Transverse colon (tissue), 4 donors: ENCODE results near the gene RAP1GAP2. TPM values are rescaled to one million over a fixed set of nuclear protein-coding genes. Genes with fewer than 3 reads are reported as not detected.

ENCODE experiments used
- DNase-seq: peaks from one replicate; pipeline ENCODE4 v3.0.0-alpha.2; 2019
- H3K27ac ChIP-seq, 4 donors: fragments of 200-600 bp; sonication (generic); 2 replicates each; pipeline ENCODE4 v1.5.1; 2016 to 2018; ENCODE audit warnings: inconsistent platforms in 4 of 4
- H3K27me3 ChIP-seq: fragments of 200-600 bp; sonication (generic); 2 replicates; pipeline ENCODE4 v1.5.1; 2017; ENCODE audit warnings: inconsistent platforms
- H3K36me3 ChIP-seq, 4 donors: fragments of 200-600 bp; sonication (generic); 2 replicates each; pipeline ENCODE4 v1.5.1; 2017 to 2019; ENCODE audit warnings: inconsistent platforms in 4 of 4
- H3K4me1 ChIP-seq, 4 donors: fragments of 200-600 bp; sonication (generic); 2 replicates each; pipeline ENCODE4 v1.5.1; 2017 to 2020; ENCODE audit warnings: inconsistent platforms in 4 of 4
- H3K4me3 ChIP-seq, 4 donors: fragments of 200-600 bp; sonication (generic); 1 replicate in 1 of 4; 2 replicates in 3 of 4; pipeline versions ENCODE4 v1.5.1 to v1.6.1; 2017 to 2019; ENCODE audit warnings: inconsistent platforms in 4 of 4
- H3K9me3 ChIP-seq, 2 donors: fragments of 200-600 bp; sonication (generic); 2 replicates each; pipeline ENCODE4 v1.5.1; 2017 to 2019; ENCODE audit warnings: inconsistent platforms in 2 of 2
- CTCF ChIP-seq, 5 experiments: fragments of 200-600 bp in 3 of 5; fragments of 450-650 bp in 2 of 5; sonication (generic) in 3 of 5; IDR thresholded peaks; 1 replicate in 2 of 5; 2 replicates in 3 of 5; pipeline ENCODE4 v1.5.1; 2016 to 2017; ENCODE audit warnings: antibody characterized with exemption in 5 of 5, inconsistent platforms in 3 of 5, mild to moderate bottlenecking in 2 of 5, moderate library complexity in 1 of 5
- EP300 ChIP-seq: sonication (generic); formaldehyde crosslinking; IDR thresholded peaks from one replicate; pipeline ENCODE4 v1.6.1; 2017; ENCODE audit warnings: antibody characterized with exemption, low read depth
- POLR2A ChIP-seq: fragments of 450-650 bp; IDR thresholded peaks from one replicate; pipeline ENCODE4 v1.6.1; 2016; ENCODE audit warnings: antibody characterized with exemption, mild to moderate bottlenecking, moderate library complexity
- POLR2AphosphoS5 ChIP-seq, 3 donors: sonication (generic); formaldehyde crosslinking; IDR thresholded peaks; one replicate each; pipeline ENCODE4 v1.6.1; 2016; ENCODE audit warnings: antibody characterized with exemption in 3 of 3
- WGBS, 2 donors: methylation state at CpG; one replicate each; pipeline ENCODE4 v1.1.5; 2018; ENCODE audit warnings: low coverage in 1 of 2; 5-methylcytosine and 5-hydroxymethylcytosine counted together
- in situ Hi-C, 4 donors: fragments of 200-750 bp; cut with MboI; loops; one replicate each; pipeline versions ENCODE4 v1.15.0 to v1.15.1; 2017; ENCODE audit warnings: low sequenced_read_pairs in 3 of 4, low pct_ligation_motif_present in 1 of 4, low pct_unique_long_range_greater_than_20kb in 1 of 4
- intact Hi-C: fragments of 100-400 bp; cut with DNase I; formaldehyde crosslinking; loops from one replicate; pipeline ENCODE4 v1.15.1; 2023; ENCODE audit warnings: low total_unique reads
- total RNA-seq, 4 donors: library from RNA; depleted of rRNA; stranded (reverse); fragments of >200 nt; gene quantifications; one replicate each; pipeline ENCODE4 v1.1.0, GENCODE V29; 2016

The RAP1GAP2 gene
- total RNA-seq, 4 donors from 2014 or later: 23.0 to 39.6 (median 33.9) TPM

DNA sequence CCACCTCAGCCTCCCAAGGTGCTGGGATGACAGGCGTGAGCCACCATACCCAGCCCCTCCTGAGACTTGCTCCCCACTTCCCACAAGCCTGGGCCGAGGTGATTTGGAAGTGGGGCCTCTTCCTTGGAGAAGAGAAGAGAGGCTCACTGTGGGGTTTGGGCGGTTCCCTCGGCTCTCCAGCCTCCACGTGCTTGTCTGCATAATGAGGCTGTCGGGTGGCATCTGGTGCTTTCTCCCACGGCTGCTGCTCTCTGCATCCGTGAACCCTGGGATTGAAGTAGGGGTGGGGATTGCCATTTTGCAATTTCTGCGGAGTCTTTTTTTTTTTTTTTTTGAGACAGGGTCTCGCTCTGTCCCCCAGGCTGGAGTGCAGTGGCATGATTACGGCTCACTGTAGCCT is 101.4 kb downstream of the RAP1GAP2 start:
- DNase-seq: no peak
- no peak overlapping the region for H3K4me3 ChIP-seq
- no peak for TF ChIP-seq POLR2AphosphoS5 (IDR thresholded peaks at IDR 0.05)
- TF ChIP-seq POLR2A: no peak
- TF ChIP-seq CTCF (IDR thresholded peaks at IDR 0.05): no peak
- TF ChIP-seq EP300: no peak
- in situ Hi-C loops (no loop called here), intact Hi-C loops (no loop called here)
- no peaks in the 10 kb centered on the region for H3K27me3 ChIP-seq
- 79% methylated on average over 11 of the region's 11 CpGs; no CpG with 5 or more reads in 1 of the 2 donors for WGBS, 2 donors
- no peaks in the 10 kb centered on the region for H3K9me3 ChIP-seq
- peaks cover 4 to 36% (median 35%) of the 10 kb centered on the region in 4 donors for H3K4me1 ChIP-seq
- no peak overlapping the region for H3K27ac ChIP-seq
- no peaks in the 10 kb centered on the region for H3K36me3 ChIP-seq

DNA sequence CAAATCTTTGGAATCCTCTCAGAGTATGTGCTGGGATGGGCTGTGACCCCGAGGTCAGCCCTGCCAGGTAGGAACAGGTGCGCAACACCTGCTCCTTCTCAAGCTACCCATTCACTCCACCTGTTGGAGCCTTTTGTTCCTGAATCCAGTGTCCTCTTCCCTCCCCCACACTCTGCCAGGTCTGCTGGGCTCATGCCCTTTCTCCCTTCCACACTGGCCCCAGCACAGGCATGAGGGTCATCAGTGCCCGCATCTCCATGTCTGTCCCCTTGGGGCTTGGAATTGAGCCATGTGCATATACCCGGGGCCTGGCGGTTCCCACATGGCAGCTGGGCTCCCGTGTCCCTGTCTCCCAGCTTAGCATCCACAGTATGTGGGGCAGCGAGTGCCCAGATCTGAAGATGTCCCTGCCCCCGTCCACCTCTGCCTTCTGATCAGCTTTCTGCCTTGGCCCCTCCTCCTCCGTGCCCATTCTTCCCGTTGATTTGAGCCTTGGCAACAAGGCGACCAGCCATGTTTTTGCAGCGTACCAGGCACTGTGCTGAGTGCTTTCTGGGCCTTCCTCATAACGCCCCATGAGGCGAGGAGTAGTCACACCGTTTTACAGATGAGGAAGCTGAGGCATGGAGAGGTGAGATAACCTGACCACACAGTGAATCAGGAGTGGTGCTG is 102.2 kb downstream of the RAP1GAP2 start:
- no peaks in the 10 kb centered on the region for H3K36me3 ChIP-seq
- no peaks in the 10 kb centered on the region for H3K9me3 ChIP-seq
- intact Hi-C loops: no loop called here
- no peak for TF ChIP-seq POLR2A
- TF ChIP-seq EP300: no peak
- TF ChIP-seq CTCF (IDR thresholded peaks at IDR 0.05): no peak
- peak in 2 of 3 donors; percentile 21 to 62 for TF ChIP-seq POLR2AphosphoS5 (IDR thresholded peaks at IDR 0.05)
- H3K27ac ChIP-seq: no peak overlapping the region
- DNase-seq: no peak
- 57% methylated on average over 14 of the region's 15 CpGs; no CpG with 5 or more reads in 1 of the 2 donors for WGBS, 2 donors
- in situ Hi-C loops: no loop called here
- H3K27me3 ChIP-seq: no peaks in the 10 kb centered on the region
- H3K4me1 ChIP-seq: peaks cover 4 to 34% (median 31%) of the 10 kb centered on the region in 4 donors
- no peak overlapping the region for H3K4me3 ChIP-seq

DNA sequence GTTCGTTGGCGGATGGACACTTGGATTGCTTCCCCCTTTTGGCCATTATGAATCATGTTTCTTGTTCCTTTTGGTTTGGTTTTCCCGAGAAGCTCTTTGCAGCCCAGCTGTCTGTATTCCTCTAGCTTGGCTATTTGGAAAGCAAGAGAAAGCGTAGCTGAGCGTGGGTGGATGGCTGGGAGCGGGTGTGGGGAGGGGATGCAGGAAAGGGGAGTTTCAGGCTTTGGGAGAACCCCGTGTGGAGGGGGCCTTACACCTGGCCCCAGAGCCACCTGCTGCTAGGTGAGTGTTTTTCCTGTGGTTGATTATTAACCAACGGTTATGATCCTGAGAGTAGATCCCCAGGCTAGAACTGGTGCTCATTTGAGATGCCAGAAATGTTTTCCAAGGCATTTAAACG is 103.7 kb downstream of the RAP1GAP2 start:
- Histone ChIP-seq H3K4me1 (peaks cover 0 to 25% (median 20%) of the 10 kb centered on the region in 4 donors), H3K9me3 (no peaks in the 10 kb centered on the region), H3K36me3 (no peaks in the 10 kb centered on the region), H3K27me3 (no peaks in the 10 kb centered on the region), H3K27ac (peak overlapping the region; percentile 12 to 63 (median 32)), H3K4me3 (no peak overlapping the region)
- intact Hi-C loops (no loop called here), in situ Hi-C loops (no loop called here)
- peak; percentile 35 for DNase-seq
- WGBS, 2 donors: 23 to 38% methylated on average over 7 to 9 of the region's 9 CpGs
- no peak for TF ChIP-seq EP300
- no peak for TF ChIP-seq POLR2A
- TF ChIP-seq CTCF (IDR thresholded peaks at IDR 0.05): no peak
- TF ChIP-seq POLR2AphosphoS5 (IDR thresholded peaks at IDR 0.05): no peak

DNA sequence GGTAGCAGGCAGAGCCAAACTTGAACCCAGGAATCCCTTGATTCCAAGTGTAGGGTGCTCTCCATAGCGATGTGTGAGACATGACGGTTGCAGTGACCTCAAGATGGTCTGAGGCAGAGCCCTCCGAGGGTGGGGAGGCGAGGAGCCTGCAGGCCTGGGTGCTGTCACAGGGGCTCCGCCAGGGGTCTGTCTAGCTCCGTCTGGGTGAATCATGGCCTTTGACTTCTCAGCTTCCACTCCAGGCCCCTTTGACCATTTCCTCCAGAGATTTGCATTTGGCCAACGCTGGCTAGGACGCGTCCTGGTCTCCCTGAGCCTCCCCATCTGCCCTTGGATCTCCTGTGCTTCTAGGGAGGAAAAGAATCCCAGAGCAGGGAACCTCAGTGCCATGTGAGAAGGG is 104.6 kb downstream of the RAP1GAP2 start:
- Histone ChIP-seq H3K27me3 (no peaks in the 10 kb centered on the region), H3K9me3 (no peaks in the 10 kb centered on the region), H3K36me3 (no peaks in the 10 kb centered on the region), H3K4me1 (peaks cover 0 to 24% (median 17%) of the 10 kb centered on the region in 4 donors), H3K27ac (peak overlapping the region in 3 of 4 donors; percentile 30 to 63 (median 45)), H3K4me3 (no peak overlapping the region)
- in situ Hi-C loops (no loop called here), intact Hi-C loops (no loop called here)
- no peak for DNase-seq
- 86% methylated on average over 9 of the region's 9 CpGs; no CpG with 5 or more reads in 1 of the 2 donors for WGBS, 2 donors
- TF ChIP-seq POLR2A (no peak), EP300 (no peak)
